ENCODE data around the gene MMP17. TPM values are rescaled to one million over a fixed set of nuclear protein-coding genes. Genes with fewer than 3 reads are reported as not detected.
A peak's percentile ranks its signal among the peaks of the same experiment; 100 is the strongest.

Gene MMP17
- total and polyA plus RNA-seq, 8 donors, result 2.0 to 5.2 (median 3.3) TPM

- Histone ChIP-seq H3K4me3 (no peak overlapping the region), H3K27ac (no peak overlapping the region), H3K36me3 (peaks cover 0 to 66% of the 10 kb centered on the region in 2 donors), H3K9me3 (no peaks in the 10 kb centered on the region), H3K27me3 (no peaks in the 10 kb centered on the region), H3K4me1 (peaks cover 3 to 19% of the 10 kb centered on the region in 2 donors)
- intact Hi-C loops (cut with DNase I), result no loop called here
- DNase-seq, result peak in 1 of 4 donors; percentile 76
- TF ChIP-seq, protein P1, sequence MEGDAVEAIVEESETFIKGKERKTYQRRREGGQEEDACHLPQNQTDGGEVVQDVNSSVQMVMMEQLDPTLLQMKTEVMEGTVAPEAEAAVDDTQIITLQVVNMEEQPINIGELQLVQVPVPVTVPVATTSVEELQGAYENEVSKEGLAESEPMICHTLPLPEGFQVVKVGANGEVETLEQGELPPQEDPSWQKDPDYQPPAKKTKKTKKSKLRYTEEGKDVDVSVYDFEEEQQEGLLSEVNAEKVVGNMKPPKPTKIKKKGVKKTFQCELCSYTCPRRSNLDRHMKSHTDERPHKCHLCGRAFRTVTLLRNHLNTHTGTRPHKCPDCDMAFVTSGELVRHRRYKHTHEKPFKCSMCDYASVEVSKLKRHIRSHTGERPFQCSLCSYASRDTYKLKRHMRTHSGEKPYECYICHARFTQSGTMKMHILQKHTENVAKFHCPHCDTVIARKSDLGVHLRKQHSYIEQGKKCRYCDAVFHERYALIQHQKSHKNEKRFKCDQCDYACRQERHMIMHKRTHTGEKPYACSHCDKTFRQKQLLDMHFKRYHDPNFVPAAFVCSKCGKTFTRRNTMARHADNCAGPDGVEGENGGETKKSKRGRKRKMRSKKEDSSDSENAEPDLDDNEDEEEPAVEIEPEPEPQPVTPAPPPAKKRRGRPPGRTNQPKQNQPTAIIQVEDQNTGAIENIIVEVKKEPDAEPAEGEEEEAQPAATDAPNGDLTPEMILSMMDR (IDR thresholded peaks at IDR 0.05), result no peak
- no peak for ATAC-seq
These were observed 28.2 kb upstream of the MMP17 start for GRCh38 chr12:131799828-131800593.

- H3K36me3 ChIP-seq, result peaks cover 0 to 60% of the 10 kb centered on the region in 2 donors
- TF ChIP-seq, protein P1 (IDR thresholded peaks at IDR 0.05), result no peak
- no peak overlapping the region for H3K4me3 ChIP-seq
- intact Hi-C loops (cut with DNase I), result no loop called here
- peaks cover 3 to 14% of the 10 kb centered on the region in 2 donors for H3K4me1 ChIP-seq
- no peaks in the 10 kb centered on the region for H3K27me3 ChIP-seq
- H3K27ac ChIP-seq, result no peak overlapping the region
- no peaks in the 10 kb centered on the region for H3K9me3 ChIP-seq
- ATAC-seq, result no peak
- peak in 1 of 4 donors; percentile 76 for DNase-seq
These were observed 27.5 kb upstream of the MMP17 start for GRCh38 chr12:131800594-131801135.

- no peaks in the 10 kb centered on the region for H3K27me3 ChIP-seq
- TF ChIP-seq, protein P1 (IDR thresholded peaks at IDR 0.05), result no peak
- H3K4me3 ChIP-seq, result no peak overlapping the region
- DNase-seq, result peak in 1 of 4 donors; percentile 20
- no peak overlapping the region for H3K27ac ChIP-seq
- intact Hi-C loops (cut with DNase I), result no loop called here
- no peak for ATAC-seq
- H3K36me3 ChIP-seq, result peaks cover 0 to 60% of the 10 kb centered on the region in 2 donors
- peaks cover 3 to 11% of the 10 kb centered on the region in 2 donors for H3K4me1 ChIP-seq
- no peaks in the 10 kb centered on the region for H3K9me3 ChIP-seq
These were observed 26.8 kb upstream of the MMP17 start for GRCh38 chr12:131801254-131801866.

DNA sequence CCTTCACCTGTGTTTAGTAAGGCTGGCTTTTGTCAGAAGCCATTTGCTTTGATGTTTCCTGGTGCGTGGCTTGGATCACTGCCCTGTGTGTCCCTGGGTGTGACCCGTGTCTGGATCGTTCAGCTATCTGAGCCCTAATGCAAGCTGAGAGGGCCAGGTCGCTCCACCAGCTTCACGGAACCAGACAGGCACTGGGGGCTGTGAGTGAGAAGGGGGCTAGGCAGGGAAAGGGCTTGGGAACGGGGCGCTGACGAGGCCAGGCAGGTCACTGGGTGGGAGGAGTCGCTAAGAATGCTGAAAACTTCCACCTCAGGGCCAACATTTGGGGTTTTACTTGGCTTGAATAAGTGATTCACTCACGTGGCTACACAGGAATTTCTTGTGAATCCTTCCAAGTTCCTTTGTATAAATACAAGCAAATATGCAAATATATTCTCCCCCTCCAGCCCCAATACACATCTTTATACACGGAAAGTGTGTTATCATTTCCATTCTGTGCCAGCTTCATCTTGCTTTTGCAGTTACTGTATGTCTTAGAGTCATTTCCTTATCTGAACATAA lies 24.2 kb upstream of the MMP17 start:
- DNase-seq (peak in 1 of 4 donors; percentile 25), ATAC-seq (peak; percentile 34)
- Histone ChIP-seq H3K4me3 (no peak overlapping the region), H3K36me3 (peaks cover 0 to 38% of the 10 kb centered on the region in 2 donors), H3K27me3 (no peaks in the 10 kb centered on the region), H3K4me1 (peaks cover 3 to 8% of the 10 kb centered on the region in 2 donors), H3K9me3 (no peaks in the 10 kb centered on the region), H3K27ac (peak overlapping the region in 1 of 2 donors; percentile 24)
- intact Hi-C loops (cut with DNase I), result no loop called here
- TF ChIP-seq, protein P1 (IDR thresholded peaks at IDR 0.05), result no peak

GRCh38 chr12:131805421-131805820 lies 22.8 kb upstream of the MMP17 start:
- TF ChIP-seq, protein P1 (IDR thresholded peaks at IDR 0.05), result no peak
- DNase-seq (no peak), ATAC-seq (no peak)
- Histone ChIP-seq H3K36me3 (peaks cover 0 to 24% of the 10 kb centered on the region in 2 donors), H3K4me3 (no peak overlapping the region), H3K27me3 (no peaks in the 10 kb centered on the region), H3K9me3 (no peaks in the 10 kb centered on the region), H3K27ac (no peak overlapping the region), H3K4me1 (peaks cover 3 to 8% of the 10 kb centered on the region in 2 donors)
- intact Hi-C loops (cut with DNase I), result no loop called here

Data from left lung (tissue), 10 donors.